Forelimb muscle (tissue), 1 donor: ENCODE measurements around the gene MYPN. TPM values are rescaled to one million over a fixed set of nuclear protein-coding genes. Genes with fewer than 3 reads are reported as not detected.
"Not testable (repeated sequence)": the region's sequence is repeated elsewhere in the genome, so short reads cannot be mapped to it uniquely, and the experiment has no call there.

Experiments used
- DNase-seq: peaks from one replicate; pipeline ENCODE4 v3.0.0-alpha.2; 2013; ENCODE audit warnings: low read depth
- polyA plus RNA-seq: library from polyadenylated mRNA; unstranded; fragments of 120-200 nt; gene quantifications from one replicate; pipeline ENCODE4 v1.2.1, GENCODE V29; 2013; ENCODE audit not compliant: insufficient read length

The MYPN gene
- polyA plus RNA-seq, 1 donor, result 93.8 TPM

DNA sequence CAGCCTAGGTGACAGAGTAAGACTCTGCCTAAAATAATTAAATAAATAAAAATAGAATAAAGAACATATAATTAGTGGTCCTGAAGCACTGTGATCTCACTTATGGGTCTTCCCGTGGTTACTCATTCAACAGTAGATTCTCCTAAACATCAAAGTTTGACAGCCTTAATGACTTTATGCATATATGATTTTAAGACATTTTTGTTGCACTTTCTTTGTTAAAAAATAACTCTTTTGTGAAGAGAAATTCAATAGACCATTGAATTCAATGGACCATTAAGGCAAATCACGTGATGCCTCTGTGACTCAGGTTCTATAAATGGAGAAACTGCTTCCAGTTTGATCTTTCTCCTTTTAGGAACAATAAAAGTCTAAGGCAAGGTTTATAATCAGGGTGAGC is 63.0 kb downstream of the MYPN start:
- no peak for DNase-seq

DNA sequence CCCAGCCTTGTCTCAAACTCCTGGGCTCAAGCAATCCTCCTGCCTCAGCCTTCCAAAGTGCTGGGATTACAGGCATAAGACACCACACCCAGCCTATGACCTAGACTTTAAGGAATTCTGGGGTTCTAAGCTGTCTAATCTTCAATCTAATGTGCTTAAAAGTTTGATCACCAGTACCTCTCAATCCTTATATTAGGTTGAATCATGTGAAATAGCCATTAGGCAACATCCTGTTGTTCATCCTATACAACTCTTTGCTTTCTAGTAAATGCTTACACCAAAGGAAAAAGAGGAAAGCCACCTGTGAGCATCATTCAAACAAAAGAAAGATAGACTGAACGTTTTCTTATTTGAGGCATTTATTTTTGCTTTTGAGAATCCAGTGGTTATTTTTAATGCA is 66.7 kb downstream of the MYPN start:
- no peak for DNase-seq

DNA sequence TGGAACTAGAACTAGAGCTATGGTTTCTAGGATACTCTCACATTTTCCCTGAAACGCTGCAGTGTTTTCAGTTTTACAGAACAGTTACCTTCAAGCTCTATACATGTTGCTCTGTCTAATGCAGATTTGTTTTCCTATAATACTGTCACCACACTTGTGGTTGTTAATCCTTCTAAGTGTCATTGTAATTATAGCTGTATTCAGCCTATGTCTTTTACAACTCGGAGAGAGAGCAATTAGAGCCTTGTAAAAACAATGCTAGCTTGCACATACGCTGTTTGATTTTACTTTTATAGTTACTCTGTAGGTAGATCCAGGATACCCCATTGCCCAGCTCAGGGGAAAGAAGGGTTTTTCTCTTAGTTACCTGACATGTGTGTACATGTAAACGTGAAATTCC is 67.5 kb downstream of the MYPN start:
- no peak for DNase-seq

DNA sequence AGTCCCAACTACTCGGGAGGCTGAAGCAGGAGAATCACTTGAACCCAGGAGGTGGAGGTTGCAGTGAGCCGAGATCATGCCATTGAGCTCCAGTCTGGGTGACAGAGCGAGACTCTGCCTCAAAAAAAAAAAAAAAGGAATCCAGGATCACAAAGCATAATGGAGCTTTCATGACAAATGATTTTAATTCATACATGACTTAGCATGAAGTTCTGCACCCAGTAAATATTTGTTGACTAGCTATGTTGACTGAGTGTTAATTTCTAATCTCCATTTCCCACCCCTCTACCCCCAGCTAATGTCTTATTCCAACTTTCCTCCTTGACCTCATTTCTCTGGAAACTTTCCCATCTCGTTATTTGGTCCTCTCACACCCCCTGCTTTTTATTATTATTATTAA is 69.3 kb downstream of the MYPN start:
- no peak for DNase-seq

DNA sequence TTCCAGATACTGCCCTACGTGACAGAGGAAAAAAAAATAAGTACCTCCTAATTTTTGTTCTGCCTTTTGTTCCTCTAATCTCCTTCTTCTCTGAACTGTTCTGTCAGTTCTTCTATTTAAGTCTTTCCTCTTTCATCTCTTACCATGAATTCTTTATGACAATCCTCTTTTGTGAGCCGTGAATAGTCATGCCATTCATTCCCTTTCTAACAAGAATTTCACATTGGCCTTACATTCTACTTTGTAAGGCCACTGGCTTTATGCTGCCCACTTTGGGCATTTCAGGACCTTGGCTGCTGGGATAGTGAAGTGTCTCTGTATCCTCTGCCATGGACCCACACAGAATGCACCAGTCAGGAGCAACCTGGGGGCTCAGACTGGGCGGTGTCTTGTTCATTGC is 69.7 kb downstream of the MYPN start:
- DNase-seq, result no peak

DNA sequence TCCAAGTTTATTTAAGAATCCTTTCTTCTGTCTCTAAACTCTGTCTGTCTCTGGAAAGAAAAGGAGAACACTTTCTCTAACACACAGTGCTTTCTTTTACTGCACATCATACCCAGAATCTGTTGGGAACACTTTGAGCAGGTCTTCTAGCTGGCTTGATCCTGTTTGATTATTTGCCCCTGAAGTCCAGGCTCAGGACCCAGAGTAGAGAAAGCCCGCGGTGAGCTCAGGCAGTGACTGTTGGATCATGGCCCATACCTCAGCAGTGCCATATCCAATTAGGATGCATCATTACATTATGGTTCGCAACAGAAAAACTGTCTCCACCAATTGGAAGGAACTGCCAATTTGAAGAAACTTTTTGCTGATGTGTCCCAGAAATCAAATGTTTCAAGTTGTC is 71.2 kb downstream of the MYPN start:
- no peak for DNase-seq

DNA sequence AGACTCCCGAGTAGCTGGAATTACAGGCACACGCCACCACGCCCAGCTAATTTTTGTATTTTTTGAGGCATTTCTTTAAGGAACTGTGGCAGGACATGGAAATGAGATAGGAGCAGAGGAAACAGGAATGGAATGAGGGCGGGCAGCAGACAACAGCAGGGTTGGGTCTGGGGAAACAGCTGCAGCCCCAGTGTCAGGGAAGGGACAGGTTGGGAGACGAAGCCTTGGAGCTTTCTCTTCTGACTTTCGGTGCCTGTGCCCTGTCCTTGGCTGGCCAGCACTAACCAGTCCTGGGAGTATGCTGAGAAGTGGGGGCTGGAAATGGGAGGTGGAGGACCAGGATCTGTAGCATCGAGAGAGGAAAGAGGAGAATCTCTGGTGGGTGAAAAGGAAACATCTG is 75.3 kb downstream of the MYPN start:
- no peak for DNase-seq

DNA sequence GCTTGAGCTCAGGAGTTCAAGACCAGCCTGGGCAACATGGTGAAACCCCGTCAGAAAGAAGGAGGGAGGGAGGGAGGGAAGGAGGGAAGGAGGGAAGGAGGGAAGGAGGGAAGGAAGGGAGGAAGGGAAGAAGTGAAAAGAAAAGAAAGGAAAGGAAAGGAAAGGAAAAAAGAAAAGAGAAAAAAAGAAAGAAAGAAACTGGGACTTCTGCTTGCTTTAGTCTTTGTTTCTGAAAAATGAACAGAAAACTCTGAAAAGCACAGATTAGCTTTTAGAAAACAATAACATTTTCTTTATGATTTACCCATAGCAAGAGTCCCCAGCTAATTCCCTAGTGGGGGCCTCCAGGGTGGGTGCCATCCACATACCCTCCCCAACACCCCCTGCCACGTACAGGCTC is 75.8 kb downstream of the MYPN start:
- DNase-seq, result no peak

DNA sequence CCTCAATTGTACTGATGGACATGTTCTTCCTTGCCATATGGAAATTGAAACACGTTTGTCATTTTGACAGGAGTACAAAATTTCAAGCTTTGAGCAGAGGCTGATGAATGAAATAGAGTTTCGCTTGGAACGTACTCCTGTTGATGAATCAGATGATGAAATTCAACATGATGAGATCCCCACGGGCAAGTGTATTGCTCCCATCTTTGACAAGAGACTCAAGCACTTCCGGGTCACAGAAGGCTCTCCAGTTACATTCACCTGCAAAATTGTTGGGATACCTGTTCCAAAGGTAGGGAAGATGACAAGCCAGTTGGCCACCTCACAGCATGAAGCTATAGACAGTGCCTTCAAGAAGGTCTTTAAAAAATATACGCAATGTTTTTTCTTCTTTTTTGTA is 79.5 kb downstream of the MYPN start:
- no peak for DNase-seq

DNA sequence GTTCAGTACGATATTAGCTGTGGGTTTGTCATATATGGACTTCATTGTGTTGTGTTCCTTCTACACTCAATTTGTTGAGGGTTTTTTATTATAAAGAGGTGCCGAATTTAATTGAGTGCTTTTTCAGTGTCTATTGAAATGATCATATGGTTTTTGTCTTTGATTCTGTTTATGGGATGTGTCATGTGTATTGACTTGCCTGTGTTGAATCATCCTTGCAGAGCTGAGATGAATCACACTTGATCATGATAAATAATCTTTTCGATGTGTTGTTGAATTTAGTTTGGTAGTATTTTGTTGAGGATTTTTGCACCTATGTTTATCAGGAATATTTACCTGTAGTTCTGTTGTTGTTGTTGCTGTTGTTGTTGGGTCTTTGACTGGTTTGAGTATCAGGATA is 82.8 kb downstream of the MYPN start:
- no peak for DNase-seq

DNA sequence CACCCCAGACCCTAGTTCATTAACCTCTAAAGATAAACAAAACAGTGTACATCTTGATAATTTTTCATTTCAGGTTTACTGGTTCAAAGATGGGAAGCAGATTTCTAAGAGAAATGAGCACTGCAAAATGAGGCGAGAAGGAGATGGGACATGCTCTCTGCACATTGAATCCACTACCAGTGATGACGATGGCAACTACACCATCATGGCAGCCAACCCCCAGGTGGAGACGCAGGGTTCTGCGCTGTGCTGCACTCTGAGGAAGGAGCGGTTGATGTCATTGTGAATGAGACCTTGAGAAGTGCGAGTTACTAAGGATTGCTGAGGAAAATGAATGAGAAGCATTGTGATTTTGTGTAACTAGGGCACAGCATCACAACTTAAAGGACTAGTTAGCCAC is 85.0 kb downstream of the MYPN start:
- DNase-seq, result no peak

DNA sequence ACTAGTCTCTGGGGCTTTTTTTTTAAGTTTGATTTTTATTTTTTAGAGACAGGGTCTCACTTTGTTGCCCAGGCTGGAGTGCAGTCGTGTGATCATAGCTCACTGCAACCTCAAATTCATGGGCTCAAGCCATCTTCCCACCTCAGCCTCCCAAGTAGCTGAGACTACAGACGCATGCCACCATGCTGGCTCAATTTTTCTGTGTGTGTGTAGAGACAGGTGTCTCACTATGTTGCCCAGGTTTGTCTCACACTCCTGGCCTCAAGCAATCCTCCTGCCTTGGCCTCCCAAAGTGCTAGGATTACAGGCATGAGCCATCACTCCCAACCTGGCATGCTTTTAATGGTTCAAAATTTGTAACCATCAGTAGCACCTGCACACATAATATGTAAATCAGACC is 86.5 kb downstream of the MYPN start:
- not testable (repeated sequence) for DNase-seq

DNA sequence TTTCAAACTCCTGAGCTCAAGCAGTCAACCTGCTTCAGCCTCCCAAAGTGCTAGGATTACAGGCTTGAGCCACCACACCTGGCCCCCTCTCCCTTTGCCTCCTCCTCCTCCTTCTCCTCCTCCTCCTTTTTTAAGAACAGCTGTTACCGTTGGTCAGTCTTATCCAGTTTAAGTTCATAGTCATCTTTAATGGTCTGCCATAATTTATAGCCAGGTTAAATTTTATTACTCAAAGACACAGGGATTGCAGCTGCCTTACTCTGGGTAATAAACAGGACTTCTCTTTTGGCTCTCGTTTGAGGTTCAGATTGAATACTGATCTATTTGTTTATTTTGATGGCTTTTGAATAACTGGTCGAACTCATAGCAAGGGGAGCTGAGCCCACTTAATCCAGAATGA is 87.4 kb downstream of the MYPN start:
- DNase-seq, result no peak

DNA sequence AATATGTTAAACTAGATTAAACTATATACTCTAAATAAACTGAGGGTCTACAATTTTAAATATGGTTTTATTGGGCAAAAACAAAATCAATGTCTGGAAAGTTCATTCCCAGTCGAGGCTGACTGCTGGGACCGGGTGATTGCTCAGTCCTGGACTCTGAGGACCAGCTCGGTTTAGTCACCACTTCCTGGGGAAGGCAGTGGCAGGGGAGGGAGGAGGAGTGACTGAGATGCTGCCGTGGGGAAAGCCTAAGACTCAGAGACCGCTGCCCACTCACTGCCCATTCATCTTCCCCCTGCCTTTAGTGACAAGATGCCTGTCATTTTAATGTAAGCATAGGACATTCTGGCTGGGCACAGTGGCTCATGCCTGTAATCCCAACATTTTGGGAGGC is 93.7 kb downstream of the MYPN start:
- DNase-seq, result no peak

DNA sequence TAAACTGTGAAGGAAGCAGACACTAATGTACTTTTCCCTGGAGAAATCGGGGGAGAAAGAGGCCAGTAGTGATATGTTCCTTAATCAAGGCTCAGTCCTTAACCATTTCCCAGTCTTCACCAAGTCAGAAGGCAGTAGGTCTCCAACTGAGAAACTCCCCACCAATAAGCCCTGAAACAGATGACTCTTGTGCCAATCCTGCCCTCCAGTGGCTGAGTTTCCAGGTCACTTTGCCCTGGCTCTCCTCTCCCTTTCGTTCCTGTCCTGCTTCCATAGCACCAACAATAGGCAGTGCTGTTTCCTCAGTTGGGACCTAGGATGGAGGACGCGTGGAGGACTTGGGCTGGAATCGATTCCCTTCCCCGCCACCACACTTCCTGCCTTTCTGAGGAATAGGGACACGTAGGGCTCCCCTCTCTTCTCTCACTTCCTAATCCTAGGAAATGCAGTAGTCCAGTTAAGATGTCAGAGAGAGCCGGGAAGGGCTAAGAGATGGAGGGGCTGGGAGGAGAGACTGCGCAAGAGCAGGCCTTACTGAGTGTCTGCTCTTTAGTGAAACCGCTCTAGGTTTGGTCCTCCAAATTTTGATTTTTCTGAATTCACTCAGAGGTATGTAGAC is 99.2 kb downstream of the MYPN start:
- no peak for DNase-seq

DNA sequence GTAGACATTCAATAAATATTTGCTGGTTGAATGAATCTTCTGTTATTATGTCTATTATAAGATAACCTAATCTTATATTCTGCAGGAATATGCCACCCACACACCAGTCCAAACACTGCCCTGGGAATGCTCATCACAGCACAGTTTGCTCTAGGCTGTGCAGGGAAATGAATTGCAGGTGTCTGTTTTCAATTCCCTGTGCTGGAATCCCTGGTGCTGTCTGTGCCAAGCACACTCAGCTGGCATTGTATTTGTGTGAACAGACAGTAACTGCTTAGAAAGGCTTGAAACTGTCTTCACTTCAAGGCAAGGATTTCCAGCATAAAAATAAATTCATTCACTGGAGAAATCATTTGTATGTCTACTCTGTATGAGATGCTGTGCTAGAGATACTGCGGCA is 102.4 kb downstream of the MYPN start:
- no peak for DNase-seq

DNA sequence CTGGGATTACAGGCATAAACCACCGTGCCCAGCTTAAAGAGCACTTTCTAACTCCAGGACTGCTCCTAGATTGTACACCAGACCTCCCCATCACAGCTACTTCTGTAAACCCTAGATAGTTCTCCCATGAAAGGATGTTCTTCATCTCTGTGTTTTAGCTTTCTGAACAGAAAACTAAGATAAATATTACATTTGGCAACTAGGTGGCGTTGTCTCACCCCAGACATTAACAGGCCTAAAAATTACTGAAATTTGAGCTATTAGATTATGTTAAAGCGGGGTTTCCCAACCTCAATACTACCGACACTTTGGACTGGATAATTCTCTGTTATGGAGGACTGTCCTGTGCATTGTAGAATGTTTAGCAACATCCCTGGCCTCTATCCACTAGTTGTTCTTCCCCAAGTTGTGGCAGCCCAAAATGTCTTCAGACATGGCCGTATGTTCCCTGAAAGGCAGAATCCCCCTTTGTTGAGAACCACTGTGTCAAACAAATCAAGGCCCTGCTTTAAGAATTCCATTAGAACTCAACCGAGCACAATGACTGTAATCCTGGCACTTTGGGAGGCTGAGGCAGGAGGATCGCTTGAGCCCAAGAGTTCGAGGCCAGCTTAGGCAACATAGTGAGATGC is 103.5 kb downstream of the MYPN start:
- DNase-seq, result no peak

DNA sequence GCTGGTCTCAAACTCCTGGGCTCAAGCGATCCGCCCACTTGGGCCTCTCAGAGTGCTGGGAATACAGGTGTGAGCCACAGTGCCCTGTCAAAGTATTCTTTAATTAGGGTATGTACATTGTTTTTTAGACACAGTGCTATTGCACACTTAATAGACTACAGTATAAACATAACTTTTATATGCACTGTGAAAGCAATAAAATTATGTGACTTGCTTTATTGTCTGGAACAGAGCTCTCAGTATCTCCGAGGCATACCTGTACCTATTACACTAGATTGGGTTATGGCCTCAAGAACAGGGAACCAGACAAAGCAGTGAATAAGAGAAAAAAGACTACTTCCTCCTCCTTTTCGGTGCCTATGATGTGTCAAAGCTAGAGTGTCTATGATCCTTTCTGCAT is 109.5 kb downstream of the MYPN start:
- DNase-seq, result no peak

DNA sequence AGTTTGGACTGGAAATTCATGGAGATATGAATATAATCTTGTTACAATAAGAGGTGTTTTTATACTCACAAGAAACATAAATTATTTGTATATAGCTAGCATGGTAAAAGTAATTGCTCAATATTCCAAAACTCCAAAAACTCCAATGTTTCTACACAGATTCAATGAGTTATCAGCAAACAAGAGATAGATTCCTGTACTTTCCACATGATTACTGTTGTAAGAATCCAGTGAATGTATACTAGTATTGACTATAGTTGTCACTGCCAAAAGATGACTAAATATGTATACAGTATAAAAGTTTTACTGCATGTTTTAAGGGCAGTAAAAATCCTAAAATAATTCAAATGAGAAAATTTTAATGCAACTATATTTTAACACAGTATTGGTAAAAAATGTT is 111.9 kb downstream of the MYPN start:
- DNase-seq, result no peak

DNA sequence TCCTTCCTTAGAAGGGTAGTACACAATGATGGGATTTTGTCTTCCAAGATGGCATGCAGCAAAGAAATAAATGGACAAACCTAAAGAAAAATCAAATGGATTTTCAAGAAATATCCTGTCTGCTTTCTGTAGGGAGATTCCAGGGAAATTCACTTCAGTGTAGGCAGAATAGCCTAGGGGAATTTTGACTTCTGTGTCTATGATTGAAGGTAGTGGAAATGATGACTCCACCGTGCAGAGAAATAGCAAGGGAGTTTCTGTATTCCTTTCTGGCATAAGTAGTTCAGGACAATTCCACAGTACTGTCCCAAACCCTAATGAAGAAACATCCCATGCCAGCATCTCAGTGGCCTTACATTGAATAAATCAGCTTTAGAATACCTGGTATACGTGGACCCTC is 113.1 kb downstream of the MYPN start:
- no peak for DNase-seq

DNA sequence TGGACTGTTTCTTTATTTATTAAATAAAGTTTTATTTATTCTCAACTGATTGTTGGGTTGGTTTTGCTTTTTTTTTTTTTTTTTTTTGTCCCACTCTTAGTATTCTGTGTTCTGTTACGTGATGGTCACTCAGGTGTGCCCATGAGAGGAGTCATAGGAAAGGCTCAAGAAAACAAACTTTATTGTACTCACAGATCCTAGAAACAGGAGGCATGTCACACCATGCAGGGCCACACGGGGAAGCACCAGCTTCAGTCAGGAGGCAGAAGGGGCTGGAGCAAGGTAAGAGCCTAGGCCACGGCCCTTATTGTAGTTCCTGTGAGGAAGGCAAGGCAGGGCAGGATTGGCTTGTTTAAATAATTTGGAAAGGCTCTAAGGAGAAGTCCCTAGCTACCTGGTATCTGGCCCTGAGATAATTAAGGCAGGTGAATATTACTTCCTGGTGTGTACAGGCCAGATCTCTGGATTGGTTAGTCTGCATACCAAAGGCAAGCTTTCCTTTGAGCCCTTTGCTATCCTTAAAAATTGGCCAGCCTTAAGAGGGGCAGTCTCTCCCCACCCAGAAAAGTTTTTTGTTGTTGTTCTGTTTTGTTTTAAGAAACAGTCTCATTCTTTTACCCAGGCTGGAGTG is 114.4 kb downstream of the MYPN start:
- DNase-seq, result no peak

DNA sequence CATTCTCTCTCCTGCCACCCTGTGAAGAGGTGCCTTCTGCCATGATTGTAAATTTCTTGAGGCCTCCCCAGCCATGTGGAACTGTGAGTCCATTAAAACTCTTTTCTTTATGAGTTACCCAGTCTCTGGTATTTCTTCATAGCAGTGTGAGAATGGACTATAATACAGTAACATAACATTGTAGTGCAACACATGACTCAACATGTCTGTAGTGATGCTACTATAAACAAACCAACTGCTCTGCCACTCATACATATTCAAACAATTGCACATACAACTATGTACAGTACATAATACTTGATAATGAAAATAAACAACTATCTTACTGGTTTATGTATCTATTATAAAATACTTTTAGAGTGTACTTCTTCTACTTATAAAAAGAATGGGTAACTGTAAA is 115.5 kb downstream of the MYPN start:
- DNase-seq, result no peak

DNA sequence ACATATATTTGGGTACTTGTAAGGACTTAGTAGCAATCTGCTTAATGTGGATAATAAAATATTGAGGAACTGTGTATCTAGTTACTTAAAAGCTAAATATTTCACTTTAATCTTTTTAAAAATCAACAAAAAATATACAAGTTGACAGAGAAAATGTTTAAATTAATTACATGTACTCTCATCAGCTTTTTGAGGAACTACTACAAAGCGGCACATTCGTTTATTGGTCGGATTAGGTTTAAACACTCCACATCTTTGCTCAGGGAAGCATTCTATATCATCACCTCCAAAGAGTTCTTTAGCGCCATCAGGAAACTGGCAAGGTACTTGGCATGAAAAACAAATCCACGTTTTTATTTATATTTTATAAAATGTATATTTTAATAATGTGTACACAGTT is 121.0 kb downstream of the MYPN start:
- no peak for DNase-seq
